Effector memory CD4-positive, alpha-beta T cell (primary cell): ENCODE results near the gene LTB4R.
A peak's percentile ranks its signal among the peaks of the same experiment; 100 is the strongest.
"Not testable (repeated sequence)": the region's sequence is repeated elsewhere in the genome, so short reads cannot be mapped to it uniquely, and the experiment has no call there.

Source experiments
- DNase-seq, 3 donors: peaks; one replicate each; pipeline ENCODE4 v3.0.0-alpha.2; 2020
- H3K27ac ChIP-seq: 2 replicates; pipeline ENCODE4 v1.7.0; 2013; ENCODE audit warnings: mild to moderate bottlenecking, low read length, moderate library complexity; ENCODE audit not compliant: insufficient read depth, poor library complexity, severe bottlenecking
- H3K27me3 ChIP-seq: replicated peaks from 2 replicates; pipeline ENCODE4 v1.7.0; 2013; ENCODE audit warnings: mild to moderate bottlenecking, low read length; ENCODE audit not compliant: insufficient read depth, control insufficient read depth, poor library complexity, severe bottlenecking
- H3K36me3 ChIP-seq: 2 replicates; pipeline ENCODE4 v1.7.0; 2013; ENCODE audit warnings: mild to moderate bottlenecking, low read length, moderate library complexity; ENCODE audit not compliant: control insufficient read depth, insufficient read depth
- H3K4me1 ChIP-seq: 2 replicates; pipeline ENCODE4 v1.7.0; 2013; ENCODE audit warnings: low read length, mild to moderate bottlenecking; ENCODE audit not compliant: control insufficient read depth, insufficient read depth, poor library complexity, severe bottlenecking
- H3K4me3 ChIP-seq: 2 replicates; pipeline ENCODE4 v1.7.0; 2013; ENCODE audit warnings: low read length, low read depth, mild to moderate bottlenecking; ENCODE audit not compliant: insufficient read depth, poor library complexity, severe bottlenecking
- H3K9me3 ChIP-seq: 2 replicates; pipeline ENCODE4 v1.7.0; 2013; ENCODE audit warnings: mild to moderate bottlenecking, low read length, moderate library complexity; ENCODE audit not compliant: control insufficient read depth

The LTB4R gene

DNA sequence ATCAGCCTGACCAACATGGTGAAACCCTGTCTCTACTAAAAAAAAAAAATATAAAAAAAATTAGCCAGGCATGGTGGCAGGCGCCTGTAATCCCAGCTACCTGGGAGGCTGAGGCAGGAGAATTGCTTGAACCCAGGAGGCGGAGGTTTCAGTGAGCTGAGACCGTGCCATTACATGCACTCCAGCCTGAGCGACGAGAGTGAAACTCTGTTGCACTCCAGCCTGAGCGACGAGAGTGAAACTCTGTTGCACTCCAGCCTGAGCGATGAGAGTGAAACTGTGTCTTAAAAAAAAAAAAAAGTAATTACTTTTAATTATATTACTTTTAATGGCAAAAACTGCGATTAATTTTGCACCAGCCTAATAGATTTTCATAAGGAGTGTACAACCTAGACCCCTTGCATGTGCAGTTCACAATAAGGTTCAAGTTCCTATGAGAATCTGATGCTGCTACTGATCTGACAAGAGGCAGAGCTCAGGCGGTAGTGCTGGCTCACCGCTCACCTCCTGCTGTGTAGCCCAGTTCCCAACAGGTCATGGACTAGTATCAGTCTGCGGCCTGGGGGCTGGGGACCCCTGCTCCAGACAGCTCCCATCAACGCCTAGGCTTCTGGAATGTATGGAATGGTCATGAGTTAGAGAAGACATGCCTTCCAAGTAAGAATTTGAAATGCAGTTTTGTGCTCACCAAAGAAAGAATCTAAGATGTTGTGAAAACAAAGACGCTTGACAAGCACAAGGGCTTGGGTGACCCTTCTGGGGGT is 10.1 kb downstream of the LTB4R start:
- Histone ChIP-seq H3K27ac (no peak overlapping the region), H3K4me3 (no peak overlapping the region), H3K4me1 (no peaks in the 10 kb centered on the region), H3K9me3 (no peaks in the 10 kb centered on the region), H3K36me3 (no peaks in the 10 kb centered on the region), H3K27me3 (no peaks in the 10 kb centered on the region)
- no peak for DNase-seq

DNA sequence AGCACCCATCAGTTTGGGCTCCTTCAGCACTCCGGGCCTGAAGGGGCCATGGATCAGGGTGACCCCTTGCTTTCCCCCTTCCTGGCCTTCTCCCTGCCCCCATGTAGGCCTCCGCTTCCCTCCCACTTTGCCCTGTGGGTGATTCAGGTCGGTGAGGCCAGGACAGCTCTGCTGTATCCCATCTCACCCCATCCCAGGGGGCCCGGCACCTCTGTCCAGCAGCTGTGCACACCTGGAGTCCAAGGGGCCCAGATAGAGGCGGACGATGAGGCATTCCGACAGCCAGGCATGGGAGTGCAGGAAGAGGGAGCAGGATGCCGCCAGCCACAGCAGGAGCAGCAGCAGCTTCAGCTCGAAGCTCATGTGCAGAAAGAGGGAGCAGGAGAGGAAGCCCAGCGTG is 11.4 kb downstream of the LTB4R start:
- H3K27ac ChIP-seq, result no peak overlapping the region
- H3K36me3 ChIP-seq, result no peaks in the 10 kb centered on the region
- H3K9me3 ChIP-seq, result no peaks in the 10 kb centered on the region
- H3K4me1 ChIP-seq, result peaks cover 6% of the 10 kb centered on the region
- H3K4me3 ChIP-seq, result no peak overlapping the region
- DNase-seq, result no peak
- no peaks in the 10 kb centered on the region for H3K27me3 ChIP-seq

DNA sequence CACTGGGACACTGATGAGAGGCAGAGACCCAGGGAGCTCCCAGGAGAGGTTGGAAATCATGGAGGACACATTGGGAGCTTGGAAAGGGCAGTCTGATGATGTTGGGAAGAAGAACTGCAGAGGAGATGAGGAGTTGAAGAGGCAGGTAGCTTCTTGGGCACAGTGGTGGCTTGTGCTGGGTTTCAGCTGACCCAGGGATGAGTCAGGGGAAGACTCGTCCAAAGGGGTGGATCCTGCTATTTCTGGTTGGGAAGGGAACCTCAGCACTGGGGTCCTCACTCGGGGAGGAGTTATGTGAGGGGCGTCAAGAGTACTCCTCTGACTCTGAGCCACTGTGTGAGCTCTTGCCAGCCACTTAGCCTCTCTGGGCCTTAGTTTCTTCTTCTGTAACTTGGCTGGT is 12.0 kb downstream of the LTB4R start:
- Histone ChIP-seq H3K27me3 (no peaks in the 10 kb centered on the region), H3K4me1 (peaks cover 6% of the 10 kb centered on the region), H3K36me3 (no peaks in the 10 kb centered on the region), H3K9me3 (no peaks in the 10 kb centered on the region), H3K4me3 (no peak overlapping the region), H3K27ac (no peak overlapping the region)
- DNase-seq, result no peak

DNA sequence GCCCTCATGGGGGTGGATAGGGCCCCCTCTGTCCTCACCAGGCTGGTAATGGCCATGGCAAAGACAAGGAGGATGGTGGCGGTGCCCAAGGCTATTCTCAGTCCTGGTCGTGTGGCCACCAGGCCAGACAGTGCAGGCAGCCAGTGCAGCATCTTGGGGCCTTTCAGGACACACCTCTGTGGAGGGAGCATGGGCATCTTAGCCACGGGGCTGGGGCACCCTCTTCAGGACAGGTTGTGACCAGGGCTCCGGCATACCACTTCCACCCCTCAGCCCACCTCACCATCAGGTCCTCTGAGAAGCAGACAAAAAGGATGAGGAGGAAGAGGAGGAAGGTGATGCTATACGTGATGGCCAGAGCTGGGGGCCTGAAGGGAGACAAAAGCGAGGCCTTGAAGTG is 12.7 kb downstream of the LTB4R start:
- DNase-seq, result no peak
- H3K4me1 ChIP-seq, result peaks cover 7% of the 10 kb centered on the region
- no peaks in the 10 kb centered on the region for H3K9me3 ChIP-seq
- no peaks in the 10 kb centered on the region for H3K27me3 ChIP-seq
- H3K27ac ChIP-seq, result no peak overlapping the region
- no peak overlapping the region for H3K4me3 ChIP-seq
- no peaks in the 10 kb centered on the region for H3K36me3 ChIP-seq

DNA sequence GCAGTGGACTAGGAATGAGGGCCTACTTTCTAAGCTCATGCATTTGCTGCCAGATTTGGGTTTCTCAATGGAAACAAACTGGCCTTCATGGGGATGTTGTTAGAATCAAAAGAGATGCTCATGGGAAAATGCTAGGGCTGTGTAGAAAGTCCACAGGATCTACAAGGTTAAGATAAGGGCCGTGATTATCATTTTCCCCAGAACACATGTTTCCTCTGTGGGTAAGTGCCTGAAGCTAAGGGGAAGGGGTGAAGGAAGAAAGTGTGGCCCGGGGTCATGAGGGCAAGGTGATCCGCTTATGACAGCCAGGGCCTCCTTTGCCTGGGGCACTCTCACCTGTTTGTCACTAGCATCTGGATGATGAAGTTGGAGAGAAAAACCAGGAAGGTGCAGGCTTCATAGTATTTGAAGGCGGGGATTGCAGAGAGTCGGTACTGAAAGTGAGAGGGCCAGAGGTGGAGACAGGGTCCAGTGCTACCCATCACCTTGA is 13.8 kb downstream of the LTB4R start:
- DNase-seq, result no peak
- H3K36me3 ChIP-seq, result no peaks in the 10 kb centered on the region
- no peaks in the 10 kb centered on the region for H3K9me3 ChIP-seq
- H3K27me3 ChIP-seq, result no peaks in the 10 kb centered on the region
- H3K4me3 ChIP-seq, result no peak overlapping the region
- H3K4me1 ChIP-seq, result peaks cover 15% of the 10 kb centered on the region
- H3K27ac ChIP-seq, result no peak overlapping the region

DNA sequence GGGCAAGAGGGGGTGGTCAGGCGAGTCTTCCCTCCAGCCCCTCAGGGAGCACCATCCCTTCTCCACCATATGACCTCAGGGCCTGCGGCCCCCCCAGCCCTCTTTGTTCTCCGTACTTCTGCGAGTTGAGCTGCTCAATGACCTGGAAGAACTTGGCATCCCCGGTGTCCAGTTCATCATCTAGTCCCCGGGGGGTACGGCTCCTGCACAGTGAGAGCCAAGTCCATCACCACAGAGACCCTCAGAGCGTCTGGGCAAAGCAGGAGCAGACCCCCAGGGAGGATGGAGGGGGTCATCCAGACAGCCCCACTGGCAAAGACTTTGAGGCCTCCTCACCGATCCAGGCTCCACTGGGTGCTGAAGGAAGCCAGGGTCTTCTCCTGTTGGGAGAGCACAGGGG is 14.7 kb downstream of the LTB4R start:
- Histone ChIP-seq H3K9me3 (no peaks in the 10 kb centered on the region), H3K27ac (no peak overlapping the region), H3K4me1 (peaks cover 15% of the 10 kb centered on the region), H3K4me3 (no peak overlapping the region), H3K27me3 (no peaks in the 10 kb centered on the region), H3K36me3 (no peaks in the 10 kb centered on the region)
- no peak for DNase-seq

DNA sequence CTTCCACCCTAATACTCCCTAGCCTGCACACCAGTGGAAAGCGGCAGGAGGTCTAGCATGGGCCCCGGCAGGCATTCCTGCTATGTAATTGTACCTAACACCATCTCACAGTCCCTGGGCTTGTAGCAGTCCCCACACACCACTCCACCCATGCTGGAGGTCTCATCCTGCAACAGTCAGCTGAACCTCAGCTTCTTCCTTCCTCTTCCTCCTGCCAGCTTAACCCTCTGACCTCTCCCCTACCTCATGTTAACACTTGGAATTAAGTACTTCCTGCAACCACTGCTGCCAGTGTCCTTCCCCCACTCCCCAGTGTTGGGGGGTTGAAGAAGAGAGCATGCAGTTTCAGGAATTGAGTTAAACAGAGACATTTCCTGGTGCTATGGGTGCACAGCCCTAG is 16.0 kb downstream of the LTB4R start:
- Histone ChIP-seq H3K4me1 (peaks cover 23% of the 10 kb centered on the region), H3K4me3 (no peak overlapping the region), H3K36me3 (no peaks in the 10 kb centered on the region), H3K27ac (no peak overlapping the region), H3K9me3 (no peaks in the 10 kb centered on the region), H3K27me3 (no peaks in the 10 kb centered on the region)
- no peak for DNase-seq

DNA sequence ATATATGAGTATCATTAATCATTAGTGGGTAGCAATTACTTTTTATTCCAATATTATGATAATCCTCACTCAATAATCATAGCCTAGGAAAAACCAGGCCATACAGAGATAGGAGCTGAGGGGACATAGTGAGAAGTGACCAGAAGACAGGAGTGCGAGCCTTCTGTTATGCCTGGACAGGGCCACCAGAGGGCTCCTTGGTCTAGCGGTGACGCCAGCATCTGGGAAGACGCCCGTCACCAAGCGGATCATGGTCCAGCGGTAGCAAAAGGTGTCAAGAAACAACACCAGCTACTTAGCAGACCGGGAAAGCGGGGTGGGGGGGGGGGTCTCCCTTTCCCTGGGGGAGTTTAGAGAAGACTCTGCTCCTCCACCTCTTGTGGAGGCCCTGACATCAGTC is 16.6 kb downstream of the LTB4R start:
- H3K36me3 ChIP-seq, H3K27ac ChIP-seq, H3K9me3 ChIP-seq, DNase-seq, H3K4me3 ChIP-seq, H3K27me3 ChIP-seq: not testable (repeated sequence)
- H3K4me1 ChIP-seq, result peaks cover 29% of the 10 kb centered on the region

DNA sequence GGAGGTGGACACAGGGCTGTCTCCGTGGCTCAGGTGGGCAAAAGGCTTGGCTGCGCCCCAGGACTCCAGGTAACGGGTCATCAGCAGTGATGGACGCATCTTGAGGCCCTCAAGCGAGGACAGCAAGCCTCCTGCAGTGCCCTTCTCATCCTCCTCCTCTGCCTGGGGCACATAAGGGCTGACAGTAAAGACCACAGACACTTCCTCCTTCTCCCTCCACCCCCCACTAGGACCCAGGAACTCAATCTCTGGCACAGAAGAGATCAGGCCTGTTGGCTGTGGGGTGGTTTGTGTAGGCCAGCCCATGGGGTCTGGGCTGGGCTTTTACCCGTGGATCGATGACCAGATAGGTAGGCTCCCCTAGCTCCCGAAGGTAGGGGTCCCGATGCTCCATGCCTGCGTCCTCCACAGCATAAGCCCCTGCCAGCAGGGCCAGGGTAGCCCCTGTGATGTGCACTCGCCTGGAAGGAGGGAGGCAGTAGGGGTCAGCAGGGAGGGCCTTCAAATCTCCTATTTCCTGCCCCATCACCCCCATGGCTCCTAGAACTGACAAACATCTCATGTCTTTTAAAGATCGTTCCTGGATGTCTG is 17.9 kb downstream of the LTB4R start:
- H3K4me1 ChIP-seq, result peaks cover 38% of the 10 kb centered on the region
- no peak for DNase-seq
- H3K9me3 ChIP-seq, result no peaks in the 10 kb centered on the region
- H3K27me3 ChIP-seq, result no peaks in the 10 kb centered on the region
- no peak overlapping the region for H3K4me3 ChIP-seq
- no peak overlapping the region for H3K27ac ChIP-seq
- no peaks in the 10 kb centered on the region for H3K36me3 ChIP-seq

DNA sequence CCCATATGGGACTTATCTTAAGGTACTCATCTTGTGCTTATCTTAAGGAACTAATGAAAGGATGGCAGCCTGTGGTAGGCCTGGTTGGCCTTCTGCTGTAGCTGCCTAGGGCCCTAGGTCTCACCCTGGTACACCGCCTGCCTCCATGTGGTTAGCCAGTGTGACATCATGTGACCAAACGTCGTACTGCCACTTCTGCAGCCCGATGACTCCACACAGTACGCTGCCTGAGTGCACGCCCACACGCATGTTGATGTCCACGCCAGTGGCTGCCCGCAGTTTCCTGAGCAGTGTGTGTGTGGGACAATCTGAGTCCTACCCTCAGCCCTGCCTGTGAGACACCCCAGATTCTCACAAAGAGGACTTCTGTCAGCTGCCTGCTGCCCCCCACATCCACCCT is 18.4 kb downstream of the LTB4R start:
- peaks cover 44% of the 10 kb centered on the region for H3K4me1 ChIP-seq
- H3K27ac ChIP-seq, result no peak overlapping the region
- peak; percentile 55 to 74 (median 59) for DNase-seq
- no peak overlapping the region for H3K4me3 ChIP-seq
- H3K36me3 ChIP-seq, result no peaks in the 10 kb centered on the region
- H3K9me3 ChIP-seq, result no peaks in the 10 kb centered on the region
- peaks cover 3% of the 10 kb centered on the region for H3K27me3 ChIP-seq
